Left renal pelvis (tissue), 4 donors: ENCODE measurements around the gene WEE1. TPM values are rescaled to one million over a fixed set of nuclear protein-coding genes. Genes with fewer than 3 reads are reported as not detected.
"Not testable (repeated sequence)": the region's sequence is repeated elsewhere in the genome, so short reads cannot be mapped to it uniquely, and the experiment has no call there.

Source experiments
- DNase-seq, 4 donors: peaks; one replicate each; pipeline ENCODE4 v3.0.0-alpha.2; 2013; ENCODE audit warnings: low read depth in 4 of 4, low spot score in 3 of 4
- polyA plus RNA-seq, 4 donors: library from polyadenylated mRNA; unstranded; fragments of 120-200 nt; gene quantifications; one replicate each; pipeline ENCODE4 v1.2.1, GENCODE V29; 2013; ENCODE audit not compliant: insufficient read length in 4 of 4

The WEE1 gene
- polyA plus RNA-seq, 4 donors, result 58.8 to 102 (median 96.6) TPM

- DNase-seq, result no peak
These were observed 43.4 kb downstream of the WEE1 start for GRCh38 chr11:9616858-9617257.

GRCh38 chr11:9617940-9618339 lies 44.5 kb downstream of the WEE1 start:
- no peak for DNase-seq

- no peak for DNase-seq
These were observed 45.5 kb downstream of the WEE1 start for GRCh38 chr11:9619004-9619403.

DNA sequence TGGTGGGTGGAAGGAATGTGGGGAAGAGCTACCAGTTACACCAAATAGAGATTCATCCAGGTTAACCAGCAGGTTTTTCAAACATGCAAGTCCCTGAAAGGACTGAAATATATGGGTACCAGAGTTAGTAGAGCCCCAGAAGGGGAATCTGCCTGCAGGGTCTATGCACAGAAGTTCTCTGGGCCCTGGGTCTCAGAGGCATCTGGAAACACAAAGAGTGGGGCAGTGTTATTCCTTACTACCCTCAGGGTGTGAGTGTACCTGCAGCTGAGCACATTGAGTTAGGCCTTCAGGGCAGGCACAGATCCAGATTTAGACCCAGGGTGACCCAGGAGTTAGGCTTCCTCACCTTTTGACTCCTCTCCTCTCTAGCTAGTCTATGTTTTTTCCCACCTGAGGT lies 46.5 kb downstream of the WEE1 start:
- no peak for DNase-seq

DNA sequence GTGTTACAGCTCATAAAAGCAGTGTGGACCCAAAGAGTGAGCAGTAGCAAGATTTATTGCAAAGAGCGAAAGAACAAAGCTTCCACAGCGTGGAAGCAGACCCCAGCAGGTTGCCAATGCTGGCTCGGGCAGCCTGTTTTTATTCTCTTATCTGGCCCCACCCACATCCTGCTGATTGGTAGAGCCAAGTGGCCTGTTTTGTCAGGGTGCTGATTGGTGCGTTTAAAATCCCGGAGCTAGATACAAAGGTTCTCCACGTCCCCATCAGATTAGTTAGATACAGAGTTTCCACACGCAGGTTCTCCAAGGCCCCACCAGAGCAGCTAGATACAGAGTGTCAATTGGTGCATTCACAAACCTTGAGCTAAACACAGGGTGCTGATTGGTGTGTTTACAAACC lies 48.9 kb downstream of the WEE1 start:
- DNase-seq, result not testable (repeated sequence)

DNA sequence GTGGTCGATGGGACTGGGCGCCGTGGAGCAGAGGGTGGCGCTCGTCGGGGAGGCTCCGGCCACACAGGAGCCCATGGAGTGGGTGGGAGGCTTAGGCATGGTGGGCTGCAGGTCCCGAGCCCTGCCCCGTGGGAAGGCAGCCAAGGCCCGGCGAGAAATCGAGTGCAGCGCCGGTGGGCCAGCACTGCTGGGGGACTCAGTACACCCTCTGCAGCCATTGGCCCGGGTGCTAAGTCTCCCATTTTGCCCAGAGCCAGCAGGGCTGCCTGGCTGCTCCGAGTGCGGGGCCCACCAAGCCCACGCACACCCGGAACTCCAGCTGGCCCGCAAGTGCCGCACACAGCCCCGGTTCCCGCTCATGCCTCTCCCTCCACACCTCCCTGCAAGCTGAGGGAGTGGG lies 49.6 kb downstream of the WEE1 start:
- not testable (repeated sequence) for DNase-seq

- DNase-seq, result no peak
These were observed 51.0 kb downstream of the WEE1 start for GRCh38 chr11:9624448-9624847.

- no peak for DNase-seq
These were observed 51.7 kb downstream of the WEE1 start for GRCh38 chr11:9625162-9625561.

- DNase-seq, result no peak
These were observed 52.3 kb downstream of the WEE1 start for GRCh38 chr11:9625728-9626127.

- DNase-seq, result no peak
These were observed 53.3 kb downstream of the WEE1 start for GRCh38 chr11:9626496-9627394.

DNA sequence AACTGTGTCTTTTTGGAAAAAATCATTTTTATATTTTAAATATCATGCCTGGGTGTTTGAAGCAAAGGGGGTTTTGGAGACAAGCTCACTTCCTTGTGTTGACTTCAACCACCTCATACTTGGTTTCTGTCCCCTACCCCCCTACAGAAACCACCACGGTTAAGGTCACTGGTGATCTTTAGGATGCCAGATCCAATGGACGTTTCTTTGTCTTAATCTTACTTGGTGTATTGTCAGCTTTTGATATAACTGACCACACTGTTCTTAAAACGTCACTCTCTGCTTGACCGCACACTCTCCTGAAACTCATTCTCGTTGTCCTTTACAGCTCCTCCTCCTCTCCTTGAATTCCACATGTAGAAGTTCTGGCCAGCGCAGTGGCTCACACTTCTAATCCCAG lies 55.6 kb downstream of the WEE1 start:
- no peak for DNase-seq

- DNase-seq, result no peak
These were observed 60.2 kb downstream of the WEE1 start for GRCh38 chr11:9633679-9634078.

- no peak for DNase-seq
These were observed 63.2 kb downstream of the WEE1 start for GRCh38 chr11:9636691-9637090.

DNA sequence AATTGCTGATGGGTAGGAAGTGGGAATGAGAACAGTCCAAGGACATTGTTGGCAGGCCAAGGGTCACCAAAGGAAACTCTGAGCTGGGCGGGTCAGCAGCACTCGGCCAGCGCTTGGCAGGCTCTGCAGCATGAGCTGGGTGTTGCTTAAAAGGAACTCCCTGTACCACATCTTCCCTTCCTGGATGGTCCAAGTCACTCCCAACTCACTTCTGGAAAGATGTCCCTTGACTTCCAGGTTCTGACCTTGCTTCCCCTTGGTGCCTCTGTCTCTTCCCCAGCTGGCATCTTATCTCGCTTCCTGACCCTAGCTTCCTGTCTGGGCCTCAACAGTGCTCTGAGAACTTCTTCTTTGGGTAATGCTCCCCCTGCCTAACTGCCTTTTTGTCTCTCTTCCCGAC lies 65.6 kb downstream of the WEE1 start:
- no peak for DNase-seq

Other genes with a start within 250 kb of the WEE1 start
- 100 to 1,000 TPM in 3 of 4 donors, 10 to 100 TPM in 1; 84.7 to 127 (median 114) TPM for gene IPO7, start 189.0 kb upstream of the WEE1 start, polyA plus RNA-seq
- 10 to 100 TPM; 22.3 to 32.8 (median 30.7) TPM for gene ZNF143, start 112.7 kb upstream of the WEE1 start, polyA plus RNA-seq
- 10 to 100 TPM; 22.1 to 29.7 (median 26.0) TPM for gene SWAP70, start 90.4 kb downstream of the WEE1 start, polyA plus RNA-seq